Activated CD8-positive, alpha-beta memory T cell treated with anti-CD3 and anti-CD28 coated beads for 1 hour (primary cell): ENCODE results near the gene BMPER.

ENCODE experiments used
- DNase-seq, 2 donors: peaks; one replicate each; pipeline ENCODE4 v3.0.0-alpha.2; 2020; ENCODE audit warnings: low read depth in 1 of 2; ENCODE audit errors: extremely low read depth in 1 of 2

BMPER gene

GRCh38 chr7:34059136-34059828 is 153.9 kb downstream of the BMPER start:
- DNase-seq, result no peak

- DNase-seq, result no peak
Observed at GRCh38 chr7:34060196-34060947, 155.0 kb downstream of the BMPER start.

- DNase-seq, result no peak
Observed at GRCh38 chr7:34061149-34061548, 155.8 kb downstream of the BMPER start.

- DNase-seq, result no peak
Observed at GRCh38 chr7:34062341-34062740, 157.0 kb downstream of the BMPER start.

GRCh38 chr7:34062826-34063225 is 157.5 kb downstream of the BMPER start:
- DNase-seq, result no peak

- no peak for DNase-seq
Observed at GRCh38 chr7:34064519-34065158, 159.3 kb downstream of the BMPER start.

GRCh38 chr7:34066411-34066810 is 161.1 kb downstream of the BMPER start:
- DNase-seq, result no peak

GRCh38 chr7:34067005-34067778 is 161.9 kb downstream of the BMPER start:
- DNase-seq, result no peak

GRCh38 chr7:34069676-34070075 is 164.3 kb downstream of the BMPER start:
- no peak for DNase-seq

- no peak for DNase-seq
Observed at GRCh38 chr7:34070511-34071323, 165.4 kb downstream of the BMPER start.

- DNase-seq, result no peak
Observed at GRCh38 chr7:34073676-34074075, 168.3 kb downstream of the BMPER start.

- DNase-seq, result no peak
Observed at GRCh38 chr7:34074421-34074820, 169.1 kb downstream of the BMPER start.

GRCh38 chr7:34075523-34076370 is 170.4 kb downstream of the BMPER start:
- DNase-seq, result no peak

- DNase-seq, result no peak
Observed at GRCh38 chr7:34077168-34077567, 171.8 kb downstream of the BMPER start.

GRCh38 chr7:34078864-34079263 is 173.5 kb downstream of the BMPER start:
- no peak for DNase-seq

GRCh38 chr7:34080513-34080912 is 175.2 kb downstream of the BMPER start:
- DNase-seq, result no peak

- no peak for DNase-seq
Observed at GRCh38 chr7:34081935-34082334, 176.6 kb downstream of the BMPER start.

- no peak for DNase-seq
Observed at GRCh38 chr7:34083440-34083839, 178.1 kb downstream of the BMPER start.

GRCh38 chr7:34084651-34085050 is 179.3 kb downstream of the BMPER start:
- no peak for DNase-seq
